ENCODE data around the gene AMH. TPM values are rescaled to one million over a fixed set of nuclear protein-coding genes. Genes with fewer than 3 reads are reported as not detected.

Gene AMH
- total RNA-seq, 2 donors from 2014 or later, result 0.46 to 160 TPM

- H3K27ac ChIP-seq, result peak overlapping the region in 1 of 2 donors; percentile 29
- WGBS, result 54% methylated on average over 10 of the region's 10 CpGs
- H3K4me1 ChIP-seq (replicated peaks), result peaks cover 29% of the 10 kb centered on the region
Observed at GRCh38 chr19:2239173-2239572, 9.9 kb upstream of the AMH start.

GRCh38 chr19:2239771-2240770 lies 9.1 kb upstream of the AMH start:
- Histone ChIP-seq H3K4me1 (replicated peaks) (peaks cover 29% of the 10 kb centered on the region), H3K27ac (peak overlapping the region; percentile 29 to 38), H3K36me3 (peaks cover 17 to 19% of the 10 kb centered on the region in 2 donors), H3K27me3 (replicated peaks; ENCODE audit: insufficient read depth) (no peaks in the 10 kb centered on the region), H3K4me3 (peak overlapping the region; percentile 6 to 25), H3K9me3 (no peaks in the 10 kb centered on the region)
- DNase-seq (ENCODE audit: low spot score), result no peak
- WGBS, result 25% methylated on average over 34 of the region's 34 CpGs
- no peak for TF ChIP-seq POLR2AphosphoS5 (IDR thresholded peaks at IDR 0.05)
- TF ChIP-seq POLR2A (IDR thresholded peaks at IDR 0.05), result no peak
- no peak for TF ChIP-seq CTCF (IDR thresholded peaks at IDR 0.05)
- intact Hi-C loops (cut with DNase I), result loop anchor here (5.0 to 10.0 kb wide), 4 partner anchors 53 to 152 kb away; partner anchors contain the start of genes AP3D1, LSM7 and SPPL2B

More at GRCh38 chr19:2239173-2239572, 9.9 kb upstream of the AMH start:
- intact Hi-C loops (cut with DNase I), result loop anchor here (5.0 to 10.0 kb wide), 4 partner anchors 52 to 153 kb away; partner anchors contain the start of genes AP3D1, LSM7 and SPPL2B
- TF ChIP-seq POLR2AphosphoS5 (IDR thresholded peaks at IDR 0.05) (no peak), POLR2A (IDR thresholded peaks at IDR 0.05) (no peak), CTCF (IDR thresholded peaks at IDR 0.05) (no peak)
- no peak overlapping the region for H3K4me3 ChIP-seq
- H3K27me3 ChIP-seq (replicated peaks; ENCODE audit: insufficient read depth), result no peaks in the 10 kb centered on the region
- peaks cover 8 to 10% of the 10 kb centered on the region in 2 donors for H3K36me3 ChIP-seq
- no peak for DNase-seq (ENCODE audit: low spot score)
- no peaks in the 10 kb centered on the region for H3K9me3 ChIP-seq

GRCh38 chr19:2240881-2241760 lies 8.0 kb upstream of the AMH start:
- H3K9me3 ChIP-seq, result no peaks in the 10 kb centered on the region
- peak overlapping the region; percentile 9 to 26 for H3K27ac ChIP-seq
- H3K36me3 ChIP-seq, result peaks cover 27 to 29% of the 10 kb centered on the region in 2 donors
- TF ChIP-seq POLR2AphosphoS5 (IDR thresholded peaks at IDR 0.05) (no peak), CTCF (IDR thresholded peaks at IDR 0.05) (peak in 1 of 4 experiments; percentile 7)
- H3K4me1 ChIP-seq (replicated peaks), result peaks cover 24% of the 10 kb centered on the region
- H3K27me3 ChIP-seq (replicated peaks; ENCODE audit: insufficient read depth), result no peaks in the 10 kb centered on the region
- H3K4me3 ChIP-seq, result no peak overlapping the region
- DNase-seq (ENCODE audit: low spot score), result no peak
- intact Hi-C loops (cut with DNase I), result no loop called here
- WGBS, result 54% methylated on average over 40 of the region's 41 CpGs

GRCh38 chr19:2242092-2242537 lies 7.0 kb upstream of the AMH start:
- WGBS, result 87% methylated on average over 12 of the region's 12 CpGs
- Histone ChIP-seq H3K4me1 (replicated peaks) (peaks cover 24% of the 10 kb centered on the region), H3K27ac (no peak overlapping the region), H3K27me3 (replicated peaks; ENCODE audit: insufficient read depth) (no peaks in the 10 kb centered on the region), H3K4me3 (no peak overlapping the region), H3K36me3 (peaks cover 36 to 38% of the 10 kb centered on the region in 2 donors), H3K9me3 (no peaks in the 10 kb centered on the region)
- no peak for DNase-seq (ENCODE audit: low spot score)
- TF ChIP-seq POLR2A (IDR thresholded peaks at IDR 0.05), result no peak
- TF ChIP-seq POLR2AphosphoS5 (IDR thresholded peaks at IDR 0.05), result no peak
- TF ChIP-seq CTCF (IDR thresholded peaks at IDR 0.05), result no peak
- intact Hi-C loops (cut with DNase I), result no loop called here
